ENCODE data around the gene THAP4. TPM values are rescaled to one million over a fixed set of nuclear protein-coding genes. Genes with fewer than 3 reads are reported as not detected.
A peak's percentile ranks its signal among the peaks of the same experiment; 100 is the strongest.

Gene THAP4
- total and polyA plus RNA-seq, 3 experiments from 2014 or later = 42.3 to 51.9 (median 51.4) TPM

DNA sequence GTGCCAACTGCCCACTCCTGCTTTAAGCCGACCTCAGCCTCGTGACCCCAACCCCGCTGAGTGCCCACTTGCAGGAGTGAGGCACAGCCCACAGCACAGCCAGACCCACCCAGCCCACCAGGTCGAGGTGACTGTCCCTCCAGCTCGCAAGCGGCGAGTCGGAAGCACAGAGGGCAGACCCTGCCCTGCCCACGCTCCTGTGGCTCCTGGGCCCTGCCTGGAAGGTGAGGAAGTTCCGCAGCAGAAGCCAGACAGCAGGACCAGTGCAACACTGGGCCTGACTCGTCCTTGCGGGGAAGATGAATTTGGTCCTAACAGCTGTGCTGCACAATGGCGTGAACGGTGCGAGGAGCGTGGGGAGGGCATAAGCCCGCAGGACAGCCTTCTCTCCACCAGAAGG is 39.7 kb upstream of the THAP4 start:
- no peak for DNase-seq
- H3K4me1 Mint-ChIP-seq = peaks cover 4 to 13% (median 10%) of the 10 kb centered on the region in 3 donors
- H3K4me3 Mint-ChIP-seq = no peak overlapping the region
- CTCF ChIA-PET = no interaction called here
- no peaks in the 10 kb centered on the region for H3K9me3 Mint-ChIP-seq
- peaks cover 0 to 82% (median 5%) of the 10 kb centered on the region in 3 donors for H3K36me3 Mint-ChIP-seq
- no peak overlapping the region for H3K27ac Mint-ChIP-seq
- Histone ChIP-seq H3K4me1 (ENCODE audit: insufficient read depth, low read length) (no peaks in the 10 kb centered on the region), H3K27ac (ENCODE audit: low read depth, low read length) (no peak overlapping the region), H3K36me3 (ENCODE audit: insufficient read depth, low read length) (peaks cover 11% of the 10 kb centered on the region), H3K4me3 (ENCODE audit: low read length) (no peak overlapping the region), H3K9me3 (ENCODE audit: low read length) (no peaks in the 10 kb centered on the region), H3K27me3 (ENCODE audit: insufficient read depth, low read length, poor library complexity, severe bottlenecking) (no peaks in the 10 kb centered on the region)
- POLR2A ChIA-PET = no interaction called here
- peaks cover 0 to 1% of the 10 kb centered on the region in 2 donors for H3K27me3 Mint-ChIP-seq

- no peaks in the 10 kb centered on the region for H3K9me3 Mint-ChIP-seq
- POLR2A ChIA-PET = no interaction called here
These were observed 38.9 kb upstream of the THAP4 start for GRCh38 chr2:241675885-241676284.

DNA sequence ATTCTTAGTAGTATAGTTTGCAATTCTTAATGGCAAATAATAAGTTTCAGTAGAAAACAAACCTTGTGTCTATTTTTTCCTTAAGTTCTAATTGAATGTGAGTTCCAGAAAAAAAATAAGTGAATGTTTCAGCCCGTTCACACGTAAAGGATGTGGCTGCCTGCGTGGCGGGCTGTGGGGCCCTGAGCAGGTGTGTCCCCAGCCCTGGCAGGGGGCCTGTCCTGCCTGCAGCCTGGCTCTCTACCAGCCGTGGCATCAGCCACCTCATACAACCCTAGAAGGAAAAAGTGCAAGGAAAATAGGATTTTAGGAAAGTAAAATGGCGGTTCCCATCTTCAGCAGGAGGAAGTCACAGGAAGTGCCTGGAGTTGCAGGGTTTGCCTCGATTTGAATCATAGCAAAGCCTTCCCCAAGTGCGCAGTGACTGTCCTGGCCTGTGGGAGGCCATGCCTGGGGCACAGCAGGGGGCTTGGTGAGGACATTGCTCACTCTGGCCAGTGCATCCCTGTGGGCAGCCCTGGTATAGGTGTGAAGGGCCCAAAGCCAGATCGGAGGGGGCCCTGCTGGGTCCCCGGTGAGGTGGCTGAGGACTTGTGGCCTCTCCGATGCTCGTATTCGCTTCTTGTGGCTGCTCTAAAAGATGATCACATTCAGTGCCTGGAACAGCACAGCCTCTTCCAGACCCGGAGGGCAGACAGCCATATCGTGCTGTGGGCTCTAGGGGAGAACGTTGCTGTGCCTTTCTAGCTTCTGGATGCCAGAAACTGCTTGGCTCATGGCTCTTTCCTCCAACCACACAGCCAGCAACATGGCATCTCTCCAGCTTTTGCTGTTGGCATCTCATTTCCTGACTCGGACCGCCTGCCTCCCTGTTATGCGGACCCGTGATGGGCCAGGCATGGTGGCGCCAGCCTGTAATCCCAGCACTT is 37.1 kb upstream of the THAP4 start:
- peak overlapping the region in 3 of 8 donors; percentile 50 to 73 (median 70) for H3K27ac Mint-ChIP-seq
- CTCF ChIA-PET = no interaction called here
- peaks cover 0 to 1% of the 10 kb centered on the region in 2 donors for H3K27me3 Mint-ChIP-seq
- POLR2A ChIA-PET = no interaction called here
- H3K27me3 ChIP-seq (ENCODE audit: insufficient read depth, low read length, poor library complexity, severe bottlenecking) = no peaks in the 10 kb centered on the region
- H3K4me3 Mint-ChIP-seq = no peak overlapping the region
- H3K9me3 ChIP-seq (ENCODE audit: low read length) = no peaks in the 10 kb centered on the region
- peaks cover 4% of the 10 kb centered on the region for H3K36me3 ChIP-seq (ENCODE audit: insufficient read depth, low read length)
- no peak for DNase-seq
- H3K9me3 Mint-ChIP-seq = no peaks in the 10 kb centered on the region
- H3K27ac ChIP-seq (ENCODE audit: low read depth, low read length) = no peak overlapping the region
- no peak overlapping the region for H3K4me3 ChIP-seq (ENCODE audit: low read length)
- peaks cover 0 to 83% (median under 1%) of the 10 kb centered on the region in 3 donors for H3K36me3 Mint-ChIP-seq
- H3K4me1 Mint-ChIP-seq = peaks cover 4 to 10% (median 6%) of the 10 kb centered on the region in 3 donors
- no peaks in the 10 kb centered on the region for H3K4me1 ChIP-seq (ENCODE audit: insufficient read depth, low read length)

More at GRCh38 chr2:241675885-241676284, 38.9 kb upstream of the THAP4 start:
- Histone ChIP-seq H3K4me3 (ENCODE audit: low read length) (no peak overlapping the region), H3K4me1 (ENCODE audit: insufficient read depth, low read length) (no peaks in the 10 kb centered on the region), H3K36me3 (ENCODE audit: insufficient read depth, low read length) (peaks cover 6% of the 10 kb centered on the region), H3K9me3 (ENCODE audit: low read length) (no peaks in the 10 kb centered on the region), H3K27ac (ENCODE audit: low read depth, low read length) (no peak overlapping the region), H3K27me3 (ENCODE audit: insufficient read depth, low read length, poor library complexity, severe bottlenecking) (no peaks in the 10 kb centered on the region)
- Mint-ChIP-seq H3K36me3 (peaks cover 0 to 82% (median 5%) of the 10 kb centered on the region in 3 donors), H3K27ac (peak overlapping the region in 1 of 8 donors; percentile 32), H3K4me1 (peaks cover 4 to 13% (median 9%) of the 10 kb centered on the region in 3 donors), H3K4me3 (no peak overlapping the region), H3K27me3 (peaks cover 0 to 1% of the 10 kb centered on the region in 2 donors)
- no peak for DNase-seq
- CTCF ChIA-PET = interaction anchor here (1.0 kb wide), 1 partner anchor 17 kb away, joined by 3 read pairs; no protein-coding TSS in a partner anchor

GRCh38 chr2:241673189-241673663 is 36.3 kb upstream of the THAP4 start:
- H3K27ac Mint-ChIP-seq = peak overlapping the region in 3 of 8 donors; percentile 40 to 74 (median 73)
- Histone ChIP-seq H3K36me3 (ENCODE audit: insufficient read depth, low read length) (peaks cover under 1% of the 10 kb centered on the region), H3K4me3 (ENCODE audit: low read length) (no peak overlapping the region), H3K27ac (ENCODE audit: low read depth, low read length) (no peak overlapping the region), H3K27me3 (ENCODE audit: insufficient read depth, low read length, poor library complexity, severe bottlenecking) (no peaks in the 10 kb centered on the region), H3K9me3 (ENCODE audit: low read length) (no peaks in the 10 kb centered on the region), H3K4me1 (ENCODE audit: insufficient read depth, low read length) (no peaks in the 10 kb centered on the region)
- H3K27me3 Mint-ChIP-seq = no peaks in the 10 kb centered on the region
- peaks cover 4 to 10% (median 6%) of the 10 kb centered on the region in 3 donors for H3K4me1 Mint-ChIP-seq
- ChIA-PET POLR2A (no interaction called here), CTCF (no interaction called here)
- peaks cover 0 to 84% (median 0%) of the 10 kb centered on the region in 3 donors for H3K36me3 Mint-ChIP-seq
- H3K4me3 Mint-ChIP-seq = no peak overlapping the region
- H3K9me3 Mint-ChIP-seq = no peaks in the 10 kb centered on the region
- DNase-seq = no peak

DNA sequence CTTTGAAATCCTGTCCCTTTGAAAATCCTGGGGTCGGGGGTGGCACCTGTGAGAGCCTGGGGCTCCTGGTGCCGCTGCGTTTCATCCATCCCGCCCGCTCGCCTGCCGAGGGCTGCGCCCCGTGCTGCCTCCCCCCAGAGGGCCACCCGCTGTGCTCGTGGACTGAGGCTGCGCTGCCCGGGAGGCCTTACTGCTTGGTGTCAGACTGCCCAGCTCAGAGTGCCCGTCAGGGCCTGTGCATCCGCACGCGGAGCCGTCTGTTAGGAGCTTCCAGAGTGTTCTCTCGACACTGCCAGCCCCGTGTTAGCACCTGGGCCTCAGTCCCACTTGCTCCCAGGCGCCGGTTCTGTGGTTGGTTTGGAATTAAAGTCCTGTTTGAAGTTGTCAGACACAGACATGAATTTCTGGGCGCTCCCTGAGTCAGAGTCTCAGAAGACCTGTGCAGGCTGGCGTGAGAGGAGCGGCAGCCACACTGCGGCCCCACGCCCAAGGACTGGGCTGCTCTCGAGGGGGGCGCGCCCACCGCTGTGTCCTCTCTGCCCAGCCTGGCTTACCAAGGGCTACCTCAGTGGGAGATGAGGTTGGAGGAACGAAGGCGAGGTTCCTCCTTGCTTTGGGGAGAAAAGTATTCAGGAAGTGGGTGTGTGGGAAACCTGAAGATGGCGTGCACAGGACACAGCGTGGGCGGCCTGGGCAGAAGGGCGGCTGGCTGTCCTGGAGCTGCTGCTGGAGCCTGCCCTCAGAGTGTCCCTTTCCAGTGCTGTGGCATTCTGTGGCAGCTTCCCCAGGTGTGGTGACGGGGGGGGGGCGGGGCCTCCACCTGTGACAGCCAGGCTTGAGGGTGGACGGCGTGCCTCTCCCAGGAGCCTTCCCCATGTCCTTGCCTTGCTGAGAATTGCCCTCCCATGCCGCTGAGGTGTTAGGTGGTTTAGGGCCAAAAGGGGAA is 35.6 kb upstream of the THAP4 start:
- Histone ChIP-seq H3K36me3 (ENCODE audit: insufficient read depth, low read length) (no peaks in the 10 kb centered on the region), H3K4me3 (ENCODE audit: low read length) (no peak overlapping the region), H3K27me3 (ENCODE audit: insufficient read depth, low read length, poor library complexity, severe bottlenecking) (no peaks in the 10 kb centered on the region), H3K4me1 (ENCODE audit: insufficient read depth, low read length) (no peaks in the 10 kb centered on the region), H3K9me3 (ENCODE audit: low read length) (no peaks in the 10 kb centered on the region), H3K27ac (ENCODE audit: low read depth, low read length) (no peak overlapping the region)
- CTCF ChIA-PET = no interaction called here
- peaks cover 4 to 10% (median 6%) of the 10 kb centered on the region in 3 donors for H3K4me1 Mint-ChIP-seq
- peaks cover 0 to 81% (median 0%) of the 10 kb centered on the region in 3 donors for H3K36me3 Mint-ChIP-seq
- peak overlapping the region in 1 of 7 donors; percentile 73 for H3K4me3 Mint-ChIP-seq
- H3K27ac Mint-ChIP-seq = peak overlapping the region in 1 of 8 donors; percentile 22
- H3K9me3 Mint-ChIP-seq = no peaks in the 10 kb centered on the region
- no peaks in the 10 kb centered on the region for H3K27me3 Mint-ChIP-seq
- no peak for DNase-seq
- POLR2A ChIA-PET = no interaction called here

- no peak for DNase-seq
- H3K4me1 ChIP-seq (ENCODE audit: insufficient read depth, low read length) = no peaks in the 10 kb centered on the region
- no peaks in the 10 kb centered on the region for H3K27me3 Mint-ChIP-seq
- no peak overlapping the region for H3K27ac ChIP-seq (ENCODE audit: low read depth, low read length)
- ChIA-PET CTCF (no interaction called here), POLR2A (no interaction called here)
- H3K9me3 Mint-ChIP-seq = no peaks in the 10 kb centered on the region
- H3K27ac Mint-ChIP-seq = peak overlapping the region in 1 of 8 donors; percentile 45
- H3K36me3 Mint-ChIP-seq = peaks cover 0 to 79% (median 0%) of the 10 kb centered on the region in 3 donors
- H3K9me3 ChIP-seq (ENCODE audit: low read length) = no peaks in the 10 kb centered on the region
- no peak overlapping the region for H3K4me3 ChIP-seq (ENCODE audit: low read length)
- peaks cover 4 to 10% (median 6%) of the 10 kb centered on the region in 3 donors for H3K4me1 Mint-ChIP-seq
- no peaks in the 10 kb centered on the region for H3K36me3 ChIP-seq (ENCODE audit: insufficient read depth, low read length)
- no peak overlapping the region for H3K4me3 Mint-ChIP-seq
- no peaks in the 10 kb centered on the region for H3K27me3 ChIP-seq (ENCODE audit: insufficient read depth, low read length, poor library complexity, severe bottlenecking)
These were observed 34.7 kb upstream of the THAP4 start for GRCh38 chr2:241671457-241672240.

GRCh38 chr2:241670333-241671110 is 33.6 kb upstream of the THAP4 start:
- no peak for DNase-seq
- Mint-ChIP-seq H3K4me3 (peak overlapping the region in 1 of 7 donors; percentile 54), H3K9me3 (no peaks in the 10 kb centered on the region), H3K27ac (no peak overlapping the region), H3K4me1 (peaks cover 4 to 10% (median 9%) of the 10 kb centered on the region in 3 donors), H3K36me3 (peaks cover 0 to 77% (median 0%) of the 10 kb centered on the region in 3 donors), H3K27me3 (no peaks in the 10 kb centered on the region)
- H3K4me3 ChIP-seq (ENCODE audit: low read length) = no peak overlapping the region
- no peak overlapping the region for H3K27ac ChIP-seq (ENCODE audit: low read depth, low read length)
- H3K9me3 ChIP-seq (ENCODE audit: low read length) = no peaks in the 10 kb centered on the region
- H3K27me3 ChIP-seq (ENCODE audit: insufficient read depth, low read length, poor library complexity, severe bottlenecking) = no peaks in the 10 kb centered on the region
- ChIA-PET POLR2A (no interaction called here), CTCF (interaction anchor here (2.5 kb wide), 1 partner anchor 11 kb away, joined by 8 read pairs; no protein-coding TSS in a partner anchor)
- no peaks in the 10 kb centered on the region for H3K4me1 ChIP-seq (ENCODE audit: insufficient read depth, low read length)
- no peaks in the 10 kb centered on the region for H3K36me3 ChIP-seq (ENCODE audit: insufficient read depth, low read length)

Data from CD8-positive, alpha-beta memory T cell (primary cell).